ENCODE results near the gene TRIM52. TPM values are rescaled to one million over a fixed set of nuclear protein-coding genes. Genes with fewer than 3 reads are reported as not detected.

The TRIM52 gene
- total RNA-seq, 1 experiment from 2014 or later = 9.3 TPM

- ATAC-seq (no peak), DNase-seq (ENCODE audit: low read depth, low spot score) (no peak)
- no peaks in the 10 kb centered on the region for H3K27me3 ChIP-seq (ENCODE audit: control insufficient read depth, insufficient read depth, low read length)
- H3K27ac ChIP-seq (ENCODE audit: low read length) = 0 out of 2 replicates have a peak overlapping the region, but pooled peaks have one; percentile 7
- intact Hi-C loops (cut with micrococcal nuclease; ENCODE audit: unreplicated experiment) = no loop called here
- CTCF ChIA-PET = interaction anchor here (0.6 kb wide), 2 partner anchors 20 to 39 kb away, joined by 4 to 8 read pairs; no protein-coding TSS in a partner anchor
- H3K4me1 ChIP-seq (ENCODE audit: control insufficient read depth, insufficient read depth, low read length) = peaks cover 17% of the 10 kb centered on the region
- no peak for TF ChIP-seq TCF7L2 (IDR thresholded peaks at IDR 0.05; ENCODE audit: low read depth, low read length)
- TF ChIP-seq, protein P1, sequence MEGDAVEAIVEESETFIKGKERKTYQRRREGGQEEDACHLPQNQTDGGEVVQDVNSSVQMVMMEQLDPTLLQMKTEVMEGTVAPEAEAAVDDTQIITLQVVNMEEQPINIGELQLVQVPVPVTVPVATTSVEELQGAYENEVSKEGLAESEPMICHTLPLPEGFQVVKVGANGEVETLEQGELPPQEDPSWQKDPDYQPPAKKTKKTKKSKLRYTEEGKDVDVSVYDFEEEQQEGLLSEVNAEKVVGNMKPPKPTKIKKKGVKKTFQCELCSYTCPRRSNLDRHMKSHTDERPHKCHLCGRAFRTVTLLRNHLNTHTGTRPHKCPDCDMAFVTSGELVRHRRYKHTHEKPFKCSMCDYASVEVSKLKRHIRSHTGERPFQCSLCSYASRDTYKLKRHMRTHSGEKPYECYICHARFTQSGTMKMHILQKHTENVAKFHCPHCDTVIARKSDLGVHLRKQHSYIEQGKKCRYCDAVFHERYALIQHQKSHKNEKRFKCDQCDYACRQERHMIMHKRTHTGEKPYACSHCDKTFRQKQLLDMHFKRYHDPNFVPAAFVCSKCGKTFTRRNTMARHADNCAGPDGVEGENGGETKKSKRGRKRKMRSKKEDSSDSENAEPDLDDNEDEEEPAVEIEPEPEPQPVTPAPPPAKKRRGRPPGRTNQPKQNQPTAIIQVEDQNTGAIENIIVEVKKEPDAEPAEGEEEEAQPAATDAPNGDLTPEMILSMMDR (IDR thresholded peaks at IDR 0.05) = no peak
- no peak for TF ChIP-seq POLR2AphosphoS5 (IDR thresholded peaks at IDR 0.05; ENCODE audit: low read depth, low read length)
- no peak for TF ChIP-seq SIN3A (IDR thresholded peaks at IDR 0.05; ENCODE audit: borderline replicate concordance, insufficient read depth, low read depth, low read length)
- no peak for TF ChIP-seq REST (IDR thresholded peaks at IDR 0.05; ENCODE audit: insufficient read depth in 1 of 2, low read depth in 2 of 2, low read length in 1 of 2)
- H3K9me3 ChIP-seq (ENCODE audit: control insufficient read depth, insufficient read depth, low read depth, low read length) = no peaks in the 10 kb centered on the region
- POLR2A ChIA-PET = interaction anchor here (0.6 to 1.0 kb wide), 6 partner anchors 12 to 358 kb away, joined by 3 to 10 read pairs (median 4); no protein-coding TSS in a partner anchor
- H3K4me3 ChIP-seq (ENCODE audit: low read depth in 2 of 2, low read length in 2 of 2) = peak overlapping the region; percentile 9 to 18; a peak in 3 of 4 replicates
- in situ Hi-C loops (cut with HindIII; ENCODE audit: low pct_unique_long_range_greater_than_20kb, low sequenced_read_pairs) = no loop called here
- no peaks in the 10 kb centered on the region for H3K36me3 ChIP-seq (ENCODE audit: control insufficient read depth, insufficient read depth, low read length)
- BruUV-seq (replicated peaks) = no TSS peak
These were observed 53.0 kb downstream of the TRIM52 start for GRCh38 chr5:181207960-181208253.

GRCh38 chr5:181207214-181207959 is 53.6 kb downstream of the TRIM52 start:
- TSS peak; percentile 99 for BruUV-seq (replicated peaks)
- intact Hi-C loops (cut with micrococcal nuclease; ENCODE audit: unreplicated experiment) (no loop called here), in situ Hi-C loops (cut with HindIII; ENCODE audit: low pct_unique_long_range_greater_than_20kb, low sequenced_read_pairs) (no loop called here)
- POLR2A ChIA-PET = interaction anchor here (0.6 to 1.6 kb wide), 8 partner anchors 13 to 357 kb away, joined by 3 to 10 read pairs (median 4); no protein-coding TSS in a partner anchor
- Histone ChIP-seq H3K27ac (ENCODE audit: low read length) (peak overlapping the region; percentile 75), H3K4me1 (ENCODE audit: control insufficient read depth, insufficient read depth, low read length) (peaks cover 17% of the 10 kb centered on the region), H3K36me3 (ENCODE audit: control insufficient read depth, insufficient read depth, low read length) (no peaks in the 10 kb centered on the region), H3K27me3 (ENCODE audit: control insufficient read depth, insufficient read depth, low read length) (no peaks in the 10 kb centered on the region), H3K9me3 (ENCODE audit: control insufficient read depth, insufficient read depth, low read depth, low read length) (no peaks in the 10 kb centered on the region), H3K4me3 (ENCODE audit: low read depth in 2 of 2, low read length in 2 of 2) (peak overlapping the region; percentile 52 to 78)
- peak; percentile 98 for DNase-seq (ENCODE audit: low read depth, low spot score)
- CTCF ChIA-PET = interaction anchor here (0.6 to 1.3 kb wide), 4 partner anchors 9 to 38 kb away, joined by 3 to 8 read pairs (median 4); no protein-coding TSS in a partner anchor
- TF ChIP-seq TCF7L2 (IDR thresholded peaks at IDR 0.05; ENCODE audit: low read depth, low read length) = no peak; the same call in 1 of the 2 replicates
- TF ChIP-seq REST (IDR thresholded peaks at IDR 0.05; ENCODE audit: insufficient read depth in 1 of 2, low read depth in 2 of 2, low read length in 1 of 2) = no peak
- TF ChIP-seq SIN3A (IDR thresholded peaks at IDR 0.05; ENCODE audit: borderline replicate concordance, insufficient read depth, low read depth, low read length) = 0 out of 2 replicates have a peak, but pooled peaks have one; percentile 71
- TF ChIP-seq, protein P1 (IDR thresholded peaks at IDR 0.05) = no peak
- TF ChIP-seq POLR2AphosphoS5 (IDR thresholded peaks at IDR 0.05; ENCODE audit: low read depth, low read length) = peak; percentile 82
- ATAC-seq = peak; percentile 67
